Measurements from ENCODE around the gene KLHL22.
A peak's percentile ranks its signal among the peaks of the same experiment; 100 is the strongest.

KLHL22 gene

GRCh38 chr22:20437613-20438426 lies 57.8 kb downstream of the KLHL22 start, which contains the start of gene SCARF2:
TSS of gene SCARF2 (minus strand) at chr22:20437825. CDS start at chr22:20437754, 71 bp downstream.
- peak; percentile 44 to 79 for DNase-seq (ENCODE audit: low read depth in 2 of 2)
- no peak for TF ChIP-seq CTCF (IDR thresholded peaks at IDR 0.05; ENCODE audit: low read depth, low read length)
- peak within 1 kb of the TSS; percentile 80 to 96 for H3K4me3 ChIP-seq (replicated peaks in 1 of 2; ENCODE audit: low read depth in 2 of 2, low read length in 2 of 2)

- DNase-seq (ENCODE audit: low read depth in 2 of 2), result peak; percentile 37 to 46
- H3K4me3 ChIP-seq (replicated peaks in 1 of 2; ENCODE audit: low read depth in 2 of 2, low read length in 2 of 2), result peak overlapping the region; percentile 80 to 96
- no peak for TF ChIP-seq CTCF (IDR thresholded peaks at IDR 0.05; ENCODE audit: low read depth, low read length)
These were observed 58.6 kb downstream of the KLHL22 start for GRCh38 chr22:20436768-20437612.

GRCh38 chr22:20436307-20436767 lies 59.3 kb downstream of the KLHL22 start:
- peak overlapping the region; percentile 80 to 96 for H3K4me3 ChIP-seq (replicated peaks in 1 of 2; ENCODE audit: low read depth in 2 of 2, low read length in 2 of 2)
- peak; percentile 33 to 55 for DNase-seq (ENCODE audit: low read depth in 2 of 2)
- TF ChIP-seq CTCF (IDR thresholded peaks at IDR 0.05; ENCODE audit: low read depth, low read length), result no peak

GRCh38 chr22:20435436-20436306 lies 59.9 kb downstream of the KLHL22 start:
- no peak for TF ChIP-seq CTCF (IDR thresholded peaks at IDR 0.05; ENCODE audit: low read depth, low read length)
- DNase-seq (ENCODE audit: low read depth in 2 of 2), result no peak
- peak overlapping the region; percentile 80 to 96 for H3K4me3 ChIP-seq (replicated peaks in 1 of 2; ENCODE audit: low read depth in 2 of 2, low read length in 2 of 2)

- no peak for TF ChIP-seq CTCF (IDR thresholded peaks at IDR 0.05; ENCODE audit: low read depth, low read length)
- DNase-seq (ENCODE audit: low read depth in 2 of 2), result no peak
- no peak overlapping the region for H3K4me3 ChIP-seq (replicated peaks in 1 of 2; ENCODE audit: low read depth in 2 of 2, low read length in 2 of 2)
These were observed 60.8 kb downstream of the KLHL22 start for GRCh38 chr22:20434773-20435172.

GRCh38 chr22:20434264-20434751 lies 61.3 kb downstream of the KLHL22 start:
- no peak for TF ChIP-seq CTCF (IDR thresholded peaks at IDR 0.05; ENCODE audit: low read depth, low read length)
- H3K4me3 ChIP-seq (replicated peaks in 1 of 2; ENCODE audit: low read depth in 2 of 2, low read length in 2 of 2), result no peak overlapping the region
- no peak for DNase-seq (ENCODE audit: low read depth in 2 of 2)
